GM19468 (cell line): ENCODE data around the gene GDF15.
A peak's percentile ranks its signal among the peaks of the same experiment; 100 is the strongest.
"Not testable (repeated sequence)": the region's sequence is repeated elsewhere in the genome, so short reads cannot be mapped to it uniquely, and the experiment has no call there.

Experiments used
- ATAC-seq: cut with Tn5 transposase; IDR thresholded peaks from one replicate; pipeline ENCODE4 v1.9.1; 2021; ENCODE audit warnings: mild to moderate bottlenecking, moderate library complexity, moderate number of reproducible peaks; ENCODE audit not compliant: unreplicated experiment; ENCODE audit errors: extremely low read depth

Gene GDF15

GRCh38 chr19:18389726-18390064 is 3.7 kb downstream of the GDF15 start:
- ATAC-seq: no peak

- no peak for ATAC-seq
Measured at GRCh38 chr19:18390065-18390907, 4.3 kb downstream of the GDF15 start.

DNA sequence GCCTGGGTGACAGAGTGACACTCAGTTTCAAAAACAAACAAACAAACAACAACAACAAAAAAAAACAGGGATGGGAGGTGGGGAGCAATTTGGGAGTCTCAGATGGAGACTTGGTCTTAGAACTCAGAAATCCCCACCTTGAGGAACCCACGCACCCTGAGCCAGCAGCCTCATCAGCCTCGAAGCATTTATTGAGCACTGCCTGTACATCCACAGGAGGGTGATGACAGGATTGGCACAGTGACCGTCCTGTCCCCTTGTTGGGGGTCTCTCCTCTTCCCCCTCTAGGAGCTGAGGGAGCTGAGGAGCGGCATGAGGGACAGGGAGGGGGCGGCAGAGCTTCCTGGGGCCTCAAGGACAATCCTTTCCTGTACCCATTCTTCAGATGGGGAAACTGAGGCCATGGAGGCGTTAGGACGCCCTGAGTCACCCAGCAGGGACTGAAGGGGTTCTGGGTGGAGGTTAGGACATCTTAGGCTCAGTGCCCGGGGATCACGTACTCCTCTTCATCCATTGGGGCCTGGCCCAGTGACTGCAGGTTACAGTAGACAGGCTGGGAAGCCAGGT is 5.6 kb downstream of the GDF15 start:
- no peak for ATAC-seq

DNA sequence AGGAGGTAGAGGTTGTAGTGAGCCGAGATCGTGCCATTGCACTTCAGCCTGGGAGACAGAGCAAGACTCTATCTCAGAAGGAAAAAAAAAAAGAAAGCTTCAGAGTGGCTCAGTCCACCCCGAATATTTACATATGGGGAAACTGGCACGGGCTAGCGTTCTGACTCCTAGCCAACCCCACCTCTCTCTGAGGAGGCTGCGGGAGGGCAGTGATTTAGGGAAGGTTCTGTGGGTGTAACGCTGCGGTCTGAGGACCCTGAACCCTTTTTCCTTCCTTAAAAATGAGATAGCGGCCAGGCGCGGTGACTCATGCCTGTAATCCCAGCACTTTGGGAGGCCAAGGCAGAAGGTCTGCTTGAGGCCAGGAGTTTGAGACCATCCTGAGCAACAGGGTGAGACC is 6.5 kb downstream of the GDF15 start:
- no peak for ATAC-seq

DNA sequence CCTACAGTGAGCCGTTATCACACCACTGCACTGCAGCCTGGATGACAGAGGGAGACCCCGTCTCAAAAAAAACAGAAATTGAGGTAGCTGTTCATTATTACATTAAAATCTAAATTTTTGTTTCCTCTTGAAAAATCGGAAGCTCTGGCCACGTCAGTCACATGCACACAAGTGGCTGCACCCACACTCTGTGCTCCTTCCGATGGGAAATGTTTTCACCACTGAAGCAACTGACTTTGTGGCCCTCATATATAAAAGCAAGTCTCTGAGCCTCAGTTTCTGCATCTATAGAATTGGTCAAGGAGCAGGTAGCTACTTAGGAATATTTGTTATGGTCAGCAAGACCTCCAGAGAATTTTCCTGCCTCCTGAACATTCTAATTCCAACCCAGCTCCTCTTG is 7.0 kb downstream of the GDF15 start:
- no peak for ATAC-seq

GRCh38 chr19:18393836-18394235 is 7.9 kb downstream of the GDF15 start:
- ATAC-seq: no peak

DNA sequence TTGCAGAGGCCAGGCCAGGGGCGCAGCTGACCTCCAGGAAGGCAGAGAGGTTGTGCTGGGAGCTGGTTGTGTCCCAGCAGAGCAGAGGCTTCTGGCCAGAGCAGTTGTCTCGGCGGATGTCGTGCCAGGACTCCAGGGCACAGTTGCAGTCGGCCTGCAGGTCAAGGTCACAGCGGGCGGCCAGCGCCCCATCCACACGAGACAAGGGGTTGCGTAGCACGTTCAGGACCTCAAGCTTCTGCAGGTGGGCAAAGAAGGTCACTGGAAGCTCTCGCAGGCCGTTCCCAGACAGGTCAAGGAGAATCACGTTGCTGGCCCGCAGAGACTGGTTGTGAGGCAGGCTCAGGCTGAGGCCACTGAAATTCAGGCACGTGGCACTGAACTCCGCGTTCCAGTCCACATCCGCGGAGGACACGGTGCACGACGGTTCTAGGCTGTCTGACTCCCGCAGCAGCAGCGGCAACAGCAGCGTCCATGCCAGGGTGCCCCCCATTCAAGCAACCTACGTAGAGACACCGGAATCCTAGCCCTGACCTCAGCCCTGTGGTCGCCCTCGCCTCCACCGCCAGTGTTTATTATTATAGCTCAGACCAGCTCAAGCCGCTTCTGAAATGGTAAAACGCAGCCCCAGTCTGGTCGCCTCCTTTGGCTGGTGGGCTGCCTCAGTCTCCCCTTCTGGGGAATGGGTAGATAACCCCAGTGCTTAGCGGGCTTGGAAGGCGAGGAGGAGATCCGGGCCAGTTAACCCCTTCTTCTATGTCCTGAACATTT is 10.7 kb downstream of the GDF15 start:
- no peak for ATAC-seq

GRCh38 chr19:18397242-18398202 is 11.6 kb downstream of the GDF15 start, which contains the start of gene LRRC25:
TSS of gene LRRC25 (minus strand) at chr19:18397622. CDS start at chr19:18396963, 659 bp downstream.
- ATAC-seq: peak; percentile 35

GRCh38 chr19:18399008-18399407 is 13.1 kb downstream of the GDF15 start:
- no peak for ATAC-seq

DNA sequence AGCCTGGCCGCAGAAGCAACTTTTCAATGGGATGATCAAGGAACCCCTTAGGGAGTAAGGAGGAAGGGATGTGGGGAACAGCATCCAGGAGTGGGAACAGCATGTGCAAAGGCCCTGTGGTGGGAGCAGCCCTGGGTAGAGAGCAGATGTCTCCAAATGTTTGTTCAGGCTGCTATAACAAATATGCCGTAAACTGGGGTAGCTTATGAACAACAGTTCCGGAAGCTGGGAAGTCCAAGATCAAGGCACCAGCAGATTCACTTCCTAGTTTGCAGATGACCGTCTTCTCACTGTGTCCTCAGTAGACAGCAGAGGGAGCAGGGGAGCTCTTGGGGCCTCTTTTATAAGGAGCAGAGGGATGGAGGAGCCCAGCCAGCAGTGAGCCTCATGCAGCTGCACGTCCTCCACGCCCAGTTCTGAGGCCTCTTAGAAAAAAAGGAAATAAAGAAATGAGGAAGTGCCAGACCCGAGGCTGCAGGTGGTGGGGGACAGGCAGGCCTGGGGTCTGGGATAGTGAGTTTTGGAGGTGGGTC is 15.7 kb downstream of the GDF15 start:
- ATAC-seq: no peak

GRCh38 chr19:18402455-18403248 is 16.7 kb downstream of the GDF15 start:
- ATAC-seq: not testable (repeated sequence)

DNA sequence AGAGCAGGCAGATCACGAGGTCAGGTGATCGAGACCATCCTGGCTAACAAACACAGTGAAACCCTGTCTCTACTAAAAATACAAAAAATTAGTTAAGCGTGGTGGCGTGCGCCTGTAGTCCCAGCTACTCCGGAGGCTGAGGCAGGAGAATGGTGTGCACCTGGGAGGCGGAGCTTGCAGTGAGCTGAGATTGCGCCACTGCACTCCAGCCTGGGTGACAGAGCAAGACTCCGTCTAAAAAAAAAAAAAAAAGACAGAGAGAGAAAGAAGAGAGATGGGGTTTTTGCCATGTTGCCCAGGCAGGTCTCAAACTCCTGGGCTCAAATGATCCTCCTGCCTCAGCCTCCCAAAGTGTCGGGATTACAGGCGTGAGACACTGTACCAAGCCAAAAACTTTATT is 19.8 kb downstream of the GDF15 start:
- ATAC-seq: not testable (repeated sequence)

DNA sequence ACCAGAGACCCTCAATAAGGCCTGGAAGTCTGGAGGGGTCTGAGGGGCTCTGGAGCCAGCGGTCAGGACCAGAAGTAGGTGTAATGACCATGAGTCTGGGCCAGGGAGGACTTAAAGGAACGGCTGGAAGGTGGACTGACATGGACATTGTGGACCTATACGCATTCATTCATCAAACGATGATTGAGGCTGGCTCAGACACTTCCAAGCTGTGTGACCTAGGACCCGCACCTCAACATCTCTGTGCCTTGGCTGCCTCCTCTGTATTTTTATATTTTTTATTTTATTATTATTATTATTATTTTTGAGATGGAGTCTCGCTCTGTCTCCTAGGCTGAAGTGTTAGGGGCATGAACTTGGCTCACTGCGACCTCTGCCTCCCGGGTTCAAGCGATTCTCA is 20.8 kb downstream of the GDF15 start:
- no peak for ATAC-seq

DNA sequence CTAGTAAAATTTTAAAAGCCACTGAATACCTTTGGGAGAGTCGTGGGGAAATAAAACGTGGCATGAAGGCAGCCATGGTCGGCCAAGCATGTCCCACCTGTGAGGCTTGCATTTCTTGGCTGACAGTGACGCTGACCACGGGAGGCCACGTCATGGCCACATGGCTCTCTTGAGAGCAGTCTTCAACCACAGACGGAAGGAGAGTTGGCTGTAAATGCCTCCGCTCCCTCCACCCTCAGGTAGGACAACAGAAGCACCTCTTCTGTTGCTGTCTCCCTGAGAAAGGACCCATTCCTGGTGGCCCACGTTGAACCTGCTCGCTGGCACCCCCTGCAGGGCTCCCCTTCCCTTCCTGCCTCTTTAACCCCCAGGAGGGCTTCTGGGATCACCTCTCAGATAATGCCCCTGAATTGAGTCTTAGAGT is 22.1 kb downstream of the GDF15 start:
- no peak for ATAC-seq

DNA sequence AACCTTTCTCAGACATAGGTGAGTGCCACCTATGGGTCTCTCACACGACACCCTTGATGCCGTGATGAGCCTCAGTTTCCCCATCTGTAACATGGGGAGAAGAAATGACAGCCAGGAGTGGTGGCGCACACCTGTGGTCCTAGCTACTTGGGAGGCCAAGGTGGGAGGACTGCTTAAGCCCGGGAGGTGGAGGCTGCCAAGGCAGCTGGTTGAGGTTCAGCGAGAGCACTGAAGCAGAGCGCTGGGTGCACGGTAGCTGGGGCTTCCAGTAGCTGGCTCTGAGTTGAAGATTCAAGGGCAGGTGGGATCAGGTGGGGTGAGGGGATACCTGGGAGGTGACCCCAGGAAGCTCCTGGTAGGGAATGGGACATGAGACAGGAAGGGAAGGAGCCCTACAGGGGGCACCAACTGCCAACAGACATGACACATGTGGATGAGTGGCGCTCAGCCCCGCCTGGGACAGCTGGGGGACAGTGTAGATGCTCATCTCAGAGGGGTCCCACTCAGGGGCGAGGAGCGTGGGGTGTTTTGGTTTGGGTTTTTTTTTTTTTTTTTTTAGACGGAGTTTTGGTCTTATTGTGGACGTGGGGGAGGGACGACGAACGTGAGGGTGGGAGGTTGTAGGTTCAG is 26.8 kb downstream of the GDF15 start:
- no peak for ATAC-seq

DNA sequence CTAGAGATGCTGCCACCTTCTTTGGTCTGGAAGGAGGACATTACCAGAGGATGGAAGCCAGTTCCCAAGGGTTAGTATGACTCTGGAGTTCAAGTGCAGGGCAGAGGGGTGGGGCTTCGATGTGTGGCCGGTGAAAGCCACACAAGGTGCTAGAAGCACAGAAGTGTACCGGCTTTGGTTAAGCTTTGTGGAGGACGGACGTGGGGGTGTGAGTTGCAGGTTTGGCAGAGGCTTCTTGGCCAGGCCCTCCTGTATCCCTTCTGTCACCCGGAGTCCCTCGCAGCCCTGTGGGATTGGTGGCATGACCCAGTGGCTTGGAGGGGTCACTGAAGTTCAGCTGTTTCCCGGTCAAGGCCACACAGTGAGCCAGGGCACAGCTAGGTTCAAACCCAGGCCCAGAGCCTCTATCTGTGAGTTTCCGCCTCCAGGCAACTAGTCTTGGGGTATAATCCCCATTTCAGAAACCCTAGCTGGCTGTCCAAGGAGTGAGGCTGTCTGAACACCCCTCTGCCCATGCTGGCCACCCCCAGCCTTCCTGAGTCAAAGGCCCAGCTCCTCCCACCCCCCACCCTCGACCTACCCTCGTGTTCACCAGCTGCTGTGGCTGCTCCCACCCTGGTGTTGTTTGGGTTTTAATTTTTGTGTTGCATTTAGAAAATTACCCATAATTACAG is 28.7 kb downstream of the GDF15 start:
- no peak for ATAC-seq

GRCh38 chr19:18415178-18415867 is 29.4 kb downstream of the GDF15 start:
- ATAC-seq: no peak
